ENCODE results near the gene SHOC1. TPM values are rescaled to one million over a fixed set of nuclear protein-coding genes. Genes with fewer than 3 reads are reported as not detected.
"Not testable (repeated sequence)": the region's sequence is repeated elsewhere in the genome, so short reads cannot be mapped to it uniquely, and the experiment has no call there.

SHOC1 gene
- polyA plus RNA-seq, 3 donors = 0.61 to 0.92 (median 0.67) TPM

- no peak for DNase-seq
Observed at GRCh38 chr9:111805830-111806241, 11.1 kb upstream of the SHOC1 start.

- DNase-seq = no peak
Observed at GRCh38 chr9:111805262-111805661, 10.5 kb upstream of the SHOC1 start.

DNA sequence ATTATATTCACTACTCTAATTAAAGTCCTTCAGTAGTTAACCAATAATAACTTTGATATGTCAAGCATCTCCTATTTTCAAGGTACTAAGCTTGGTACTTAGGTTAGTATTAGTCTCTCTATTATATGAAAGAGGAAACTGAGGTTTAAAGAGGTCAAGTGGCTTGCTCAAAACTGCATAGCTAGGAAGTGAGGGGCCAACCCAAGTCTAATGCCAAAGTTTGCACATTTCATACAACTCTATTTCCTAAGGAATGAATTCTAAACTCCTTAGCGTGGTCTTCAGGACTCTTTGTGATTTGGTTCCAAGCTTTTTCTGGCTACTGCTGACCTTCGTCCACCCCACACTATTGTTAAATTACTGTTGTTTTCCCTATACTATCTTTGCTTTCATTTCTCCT lies 9.9 kb upstream of the SHOC1 start:
- DNase-seq = no peak

DNA sequence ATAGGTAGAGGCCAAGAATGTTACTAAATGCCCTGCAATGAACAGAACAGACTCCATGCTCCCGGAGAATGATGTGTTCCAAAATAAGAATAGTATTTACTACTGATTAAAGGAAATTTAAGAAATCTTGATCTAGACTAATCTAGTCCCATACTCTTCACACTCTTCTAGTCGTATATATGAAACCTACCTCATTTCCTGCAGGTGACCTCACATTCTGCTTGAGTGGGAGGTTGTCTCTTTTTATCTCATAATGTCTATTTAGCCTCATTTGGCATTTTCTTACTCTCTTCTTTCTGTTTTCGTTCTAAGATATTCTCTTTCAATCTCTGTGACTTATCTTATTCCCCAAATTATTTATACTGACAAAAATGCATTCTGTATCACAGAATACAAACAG lies 9.2 kb upstream of the SHOC1 start:
- DNase-seq = no peak

DNA sequence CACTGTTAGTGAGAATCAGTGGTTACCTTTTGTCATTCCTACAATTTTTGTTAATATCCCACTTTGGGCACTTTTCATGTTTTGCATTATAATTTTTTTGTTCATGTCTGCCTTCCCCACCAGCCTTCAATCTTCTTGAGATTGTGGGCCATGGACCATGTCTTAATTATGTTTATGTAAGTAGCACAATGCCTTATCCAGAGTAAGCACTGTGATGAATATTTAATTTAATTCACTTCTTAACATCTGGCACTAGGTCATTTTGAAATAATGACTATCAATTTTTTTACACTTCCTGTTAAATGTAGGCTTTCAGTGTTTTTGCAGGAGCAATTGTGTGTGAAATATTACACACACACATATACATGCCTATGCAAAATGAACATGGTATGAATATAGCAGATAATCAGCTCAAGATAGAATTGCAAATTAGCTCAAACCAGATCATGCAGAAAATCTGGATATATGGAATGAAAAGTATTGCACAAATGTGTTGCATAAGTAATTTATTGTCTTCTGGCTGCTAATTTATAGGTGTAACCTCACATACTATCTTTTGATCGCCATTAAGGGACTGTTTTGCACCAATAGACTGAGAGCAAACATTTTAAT lies 5.3 kb upstream of the SHOC1 start:
- no peak for DNase-seq

- no peak for DNase-seq
Observed at GRCh38 chr9:111799506-111799905, 4.8 kb upstream of the SHOC1 start.

DNA sequence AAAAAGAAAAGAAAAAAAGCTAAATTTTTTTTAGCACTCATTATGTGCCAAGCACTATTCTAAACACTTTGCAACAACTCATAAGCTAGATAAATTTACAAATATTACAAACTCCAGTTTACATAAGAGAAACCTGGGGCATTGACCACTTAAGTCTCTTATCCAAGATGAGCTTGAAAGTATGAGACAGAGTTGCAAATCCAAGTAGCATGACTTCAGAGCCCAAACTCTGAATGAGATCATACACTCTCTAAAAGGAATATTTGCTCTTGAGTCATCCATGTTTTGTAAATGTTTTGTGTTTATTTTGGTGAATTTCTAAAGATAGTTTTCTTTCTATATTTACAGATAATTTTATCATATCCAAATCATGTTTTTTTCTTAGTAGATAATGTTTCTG lies 4.0 kb upstream of the SHOC1 start:
- DNase-seq = no peak

DNA sequence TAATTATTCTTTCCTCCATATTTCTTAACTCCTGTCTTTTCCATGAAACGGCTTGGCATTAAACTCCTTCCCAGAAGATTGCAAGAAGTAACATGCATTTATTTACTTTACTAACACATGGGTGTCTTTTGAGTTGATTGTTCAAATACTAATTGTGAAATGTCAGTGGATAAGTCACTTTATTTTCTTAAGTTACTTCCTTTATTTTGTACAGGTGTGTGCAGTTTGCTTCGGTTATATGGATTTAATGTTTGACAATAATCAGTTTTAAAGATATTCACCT lies 761 bp upstream of the SHOC1 start:
- DNase-seq = no peak

DNA sequence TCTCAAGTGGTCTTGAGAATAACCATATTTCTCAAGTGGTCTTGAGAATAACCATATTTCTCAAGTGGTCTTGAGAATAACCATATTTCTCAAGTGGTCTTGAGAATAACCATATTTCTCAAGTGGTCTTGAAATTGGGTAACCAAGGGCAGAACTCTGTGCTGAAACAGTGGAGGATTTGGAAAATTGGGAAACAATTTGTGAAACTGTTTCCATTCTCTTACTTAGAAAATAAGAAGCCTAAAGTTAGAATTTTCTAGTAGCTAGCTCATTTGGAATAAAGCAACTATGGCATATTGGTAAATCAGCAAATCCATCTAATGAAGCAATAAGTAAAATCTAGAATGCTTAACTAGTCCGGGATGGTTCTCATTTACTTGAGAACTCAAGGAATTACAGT lies 2.9 kb downstream of the SHOC1 start:
- not testable (repeated sequence) for DNase-seq

- no peak for DNase-seq
Observed at GRCh38 chr9:111789881-111790280, 4.9 kb downstream of the SHOC1 start.

- DNase-seq = no peak
Observed at GRCh38 chr9:111783857-111784256, 10.9 kb downstream of the SHOC1 start.

GRCh38 chr9:111783424-111783823 lies 11.3 kb downstream of the SHOC1 start:
- DNase-seq = no peak

- DNase-seq = no peak
Observed at GRCh38 chr9:111766066-111766465, 28.7 kb downstream of the SHOC1 start.

DNA sequence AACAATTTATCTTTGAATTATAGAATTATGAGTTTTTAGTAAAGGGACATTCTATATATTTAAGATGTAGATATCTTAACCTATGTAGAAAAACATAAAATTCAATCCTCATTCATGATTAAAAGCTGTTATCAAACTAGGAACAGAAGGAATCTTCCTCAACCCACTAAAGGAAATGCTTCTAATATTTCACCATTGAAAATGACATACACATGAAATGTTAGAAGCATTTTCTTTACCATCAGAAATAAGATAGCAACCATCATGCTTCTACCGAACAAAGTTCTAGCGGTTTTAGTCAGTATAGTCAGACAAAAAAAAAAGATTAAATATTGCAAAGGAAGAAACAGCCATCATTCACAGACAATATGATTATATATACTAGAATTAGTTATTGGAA lies 32.2 kb downstream of the SHOC1 start:
- DNase-seq = no peak

DNA sequence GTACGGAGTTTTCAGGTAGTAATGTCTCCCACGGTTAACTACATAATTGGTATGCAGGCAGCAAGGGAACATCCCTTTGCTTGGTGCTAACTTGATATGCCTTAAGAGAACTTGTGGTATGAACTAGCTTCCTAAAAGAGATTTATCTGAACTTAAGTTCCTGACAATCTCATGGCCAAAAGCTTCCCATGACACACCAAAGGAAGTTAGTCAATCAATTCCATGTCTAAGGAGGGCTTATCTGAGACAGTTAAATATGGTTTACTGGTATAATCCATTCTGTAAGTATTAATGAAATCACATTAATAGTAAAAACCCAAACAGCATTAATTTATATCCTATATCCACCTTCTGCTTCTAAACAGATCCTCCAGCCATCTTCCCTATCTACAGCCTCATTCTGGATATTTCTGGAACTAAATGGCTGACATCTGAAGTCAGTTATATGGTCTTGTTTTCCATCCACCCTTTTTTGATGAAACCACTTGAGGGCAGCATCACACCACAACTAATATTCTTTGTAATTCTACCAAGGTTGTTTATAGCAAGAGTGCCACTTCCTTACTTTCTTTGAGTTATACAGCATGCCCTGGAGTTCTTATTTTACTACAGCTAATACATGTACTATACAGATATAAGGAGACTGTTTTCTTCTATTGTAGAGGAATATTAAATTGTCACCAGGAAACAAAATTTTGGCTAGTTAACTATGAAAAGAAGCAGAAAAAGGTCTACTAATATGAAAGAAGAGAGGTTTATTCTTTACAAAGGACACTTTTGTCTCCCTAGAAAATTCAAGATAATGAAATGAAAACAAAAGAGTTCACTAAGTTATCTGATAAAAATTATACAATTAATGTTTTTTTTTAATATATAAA lies 34.7 kb downstream of the SHOC1 start:
- peak; percentile 82 for DNase-seq

GRCh38 chr9:111754800-111755199 lies 39.9 kb downstream of the SHOC1 start:
- no peak for DNase-seq

GRCh38 chr9:111752455-111752854 lies 42.3 kb downstream of the SHOC1 start:
- no peak for DNase-seq

Other genes with a start within 250 kb of the SHOC1 start
- 100 to 1,000 TPM; 146 to 291 (median 273) TPM for gene PTGR1, start 195.3 kb downstream of the SHOC1 start, polyA plus RNA-seq (ENCODE audit: insufficient read length in 3 of 3)
- gene DNAJC25, start 163.6 kb downstream of the SHOC1 start, polyA plus RNA-seq (ENCODE audit: insufficient read length in 3 of 3) = 10 to 100 TPM; 13.3 to 15.2 (median 14.0) TPM
- 10 to 100 TPM; 46.9 to 50.4 (median 48.9) TPM for gene GNG10, start 133.3 kb downstream of the SHOC1 start, polyA plus RNA-seq (ENCODE audit: insufficient read length in 3 of 3)
- 10 to 100 TPM; 65.4 to 77.6 (median 74.5) TPM for gene UGCG, start 101.9 kb upstream of the SHOC1 start, polyA plus RNA-seq (ENCODE audit: insufficient read length in 3 of 3)